Ovary (tissue), 9 donors: ENCODE data around the gene SMCHD1. TPM values are rescaled to one million over a fixed set of nuclear protein-coding genes. Genes with fewer than 3 reads are reported as not detected.

Source experiments
- DNase-seq, 5 donors: peaks; one replicate each; pipeline ENCODE4 v3.0.0-alpha.2; 2019 to 2020
- H3K27ac ChIP-seq, 2 donors: fragments of 200-600 bp; one replicate each; pipeline versions ENCODE4 v1.5.1 to v1.8.0; 2019 to 2022
- H3K27me3 ChIP-seq: fragments of 200-600 bp; one replicate; pipeline ENCODE4 v1.8.0; 2022
- H3K36me3 ChIP-seq: fragments of 200-600 bp; sonication (generic); one replicate; pipeline ENCODE4 v1.5.1; 2019
- H3K4me1 ChIP-seq: one replicate; pipeline ENCODE4 v1.8.1; 2013; ENCODE audit warnings: mild to moderate bottlenecking, moderate library complexity; ENCODE audit not compliant: insufficient read depth
- H3K4me3 ChIP-seq: fragments of 200-600 bp; sonication (generic); one replicate; pipeline ENCODE4 v1.5.1; 2017
- H3K9me3 ChIP-seq, 2 donors: fragments of 200-600 bp in 1 of 2; sonication (generic) in 1 of 2; one replicate each; pipeline versions ENCODE4 v1.5.1 to v1.8.1; 2013 to 2019; ENCODE audit warnings: mild to moderate bottlenecking in 1 of 2, moderate library complexity in 1 of 2
- EP300 ChIP-seq: sonication (generic); formaldehyde crosslinking; IDR thresholded peaks from one replicate; pipeline ENCODE4 v1.6.1; 2017; ENCODE audit warnings: antibody characterized with exemption
- POLR2A ChIP-seq: fragments of 450-650 bp; IDR thresholded peaks from one replicate; pipeline ENCODE4 v1.6.1; 2017; ENCODE audit warnings: antibody characterized with exemption, mild to moderate bottlenecking, moderate library complexity
- WGBS, 3 donors: extraction: QIAGEN DNeasy Blood & Tissue Kit in 1 of 3; methylation state at CpG; one replicate each; pipeline versions ENCODE4 v1.1.5 to v1.1.7; 2013 to 2017; 5-methylcytosine and 5-hydroxymethylcytosine counted together
- intact Hi-C, 4 donors: fragments of 100-400 bp; cut with DNase I; formaldehyde crosslinking; loops; one replicate each; pipeline versions ENCODE4 v1.11.0 to v1.15.1; 2022 to 2023
- polyA plus RNA-seq, 2 donors: library from polyadenylated mRNA; stranded (reverse); fragments of 200-250 nt in 1 of 2; fragments of 350-450 nt in 1 of 2; fragmentation: Illumina TruSeq in 1 of 2; extraction: RNeasy Lipid Tissue Mini Kit (QIAGEN cat#74804) in 1 of 2; gene quantifications; one replicate each; pipeline ENCODE4 v1.2.3, GENCODE V29; 2013 to 2014
- total RNA-seq, 7 donors: library from RNA; depleted of rRNA in 2 of 7; stranded (reverse); fragments of >200 nt in 2 of 7; fragmentation: NEBNext Ultra II Directional in 3 of 7; extraction: Animal tissue kit (Norgen Biotek cat#: 25700) in 3 of 7; gene quantifications; one replicate each; pipeline versions ENCODE4 v1.1.0 to v1.2.4, GENCODE V29; 2016 to 2023
- TF ChIP-seq, protein P1 (sequence below), 3 donors: fragments of 450-650 bp in 2 of 3; fragments of 200-600 bp in 1 of 3; IDR thresholded peaks; one replicate each; pipeline versions ENCODE4 v1.5.1 to v1.8.0; 2016 to 2022; ENCODE audit warnings: antibody characterized with exemption in 3 of 3, mild to moderate bottlenecking in 1 of 3
- donor health status: DM: no; HTN: no; CAD: no; lungs with moderate emphysema.
- donor health status: DM: no; HTN: no; CAD: no.
- donor health status: Bipolar disorder and iron deficiency.
- donor health status: DM: yes; HTN: yes; CAD: no.
- donor health status: DM: no; HTN: no; CAD: no.
- donor health status: DM: yes; HTN: yes; CAD: no.

Gene SMCHD1
- total and polyA plus RNA-seq, 9 donors, result 15.6 to 82.7 (median 50.9) TPM

DNA sequence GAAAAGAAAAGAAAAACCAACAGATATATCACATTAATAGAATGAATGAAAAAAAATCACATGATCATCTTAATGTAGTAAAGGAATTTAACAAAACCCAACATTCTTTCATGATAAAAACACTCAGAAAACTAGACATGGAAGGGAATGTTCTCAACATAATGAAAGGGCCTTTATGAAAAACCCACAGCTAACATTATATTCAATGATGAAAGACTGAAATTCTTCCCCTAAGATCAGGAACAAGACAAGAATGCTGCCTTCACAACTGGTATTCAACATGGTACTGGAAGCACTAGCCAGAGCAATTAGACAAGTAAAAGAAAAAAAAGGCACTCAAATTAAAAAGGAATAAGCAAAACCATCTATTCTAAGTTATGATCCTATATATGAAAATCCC, 162.8 kb downstream of the SMCHD1 start:
- H3K36me3 ChIP-seq, result no peaks in the 10 kb centered on the region

DNA sequence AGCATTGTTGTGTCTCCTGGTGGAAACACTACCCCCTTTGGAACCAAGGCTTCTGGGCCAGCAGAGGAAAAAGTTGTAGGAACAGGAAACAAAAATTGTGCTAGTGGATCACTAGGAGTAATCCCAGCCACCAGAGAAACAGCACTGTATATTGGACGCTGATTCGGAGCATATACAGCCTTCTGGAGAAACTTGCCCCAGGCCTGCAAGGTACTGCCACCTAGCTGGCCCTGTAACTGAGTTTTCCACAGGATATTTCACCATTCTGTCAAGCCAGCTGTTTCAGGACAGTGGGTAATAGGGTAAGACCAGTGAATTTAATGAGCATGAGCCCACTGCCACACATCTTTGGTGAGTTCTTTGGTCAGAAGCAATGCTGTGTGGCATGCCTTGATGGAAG, 166.2 kb downstream of the SMCHD1 start:
- Histone ChIP-seq H3K9me3 (no peaks in the 10 kb centered on the region), H3K36me3 (no peaks in the 10 kb centered on the region), H3K27ac (no peak overlapping the region), H3K27me3 (no peaks in the 10 kb centered on the region), H3K4me3 (no peak overlapping the region), H3K4me1 (no peaks in the 10 kb centered on the region)
- TF ChIP-seq EP300, result no peak
- TF ChIP-seq, protein P1, sequence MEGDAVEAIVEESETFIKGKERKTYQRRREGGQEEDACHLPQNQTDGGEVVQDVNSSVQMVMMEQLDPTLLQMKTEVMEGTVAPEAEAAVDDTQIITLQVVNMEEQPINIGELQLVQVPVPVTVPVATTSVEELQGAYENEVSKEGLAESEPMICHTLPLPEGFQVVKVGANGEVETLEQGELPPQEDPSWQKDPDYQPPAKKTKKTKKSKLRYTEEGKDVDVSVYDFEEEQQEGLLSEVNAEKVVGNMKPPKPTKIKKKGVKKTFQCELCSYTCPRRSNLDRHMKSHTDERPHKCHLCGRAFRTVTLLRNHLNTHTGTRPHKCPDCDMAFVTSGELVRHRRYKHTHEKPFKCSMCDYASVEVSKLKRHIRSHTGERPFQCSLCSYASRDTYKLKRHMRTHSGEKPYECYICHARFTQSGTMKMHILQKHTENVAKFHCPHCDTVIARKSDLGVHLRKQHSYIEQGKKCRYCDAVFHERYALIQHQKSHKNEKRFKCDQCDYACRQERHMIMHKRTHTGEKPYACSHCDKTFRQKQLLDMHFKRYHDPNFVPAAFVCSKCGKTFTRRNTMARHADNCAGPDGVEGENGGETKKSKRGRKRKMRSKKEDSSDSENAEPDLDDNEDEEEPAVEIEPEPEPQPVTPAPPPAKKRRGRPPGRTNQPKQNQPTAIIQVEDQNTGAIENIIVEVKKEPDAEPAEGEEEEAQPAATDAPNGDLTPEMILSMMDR (IDR thresholded peaks at IDR 0.05), result no peak
- TF ChIP-seq POLR2A, result no peak
- no peak for DNase-seq
- 93 to 100% (median 96%) methylated on average over 2 of the region's 2 CpGs for WGBS, 3 donors
- intact Hi-C loops, result no loop called here

More for the DNA sequence above, 162.8 kb downstream of the SMCHD1 start:
- TF ChIP-seq EP300 (no peak), POLR2A (no peak)
- TF ChIP-seq, protein P1 (IDR thresholded peaks at IDR 0.05), result no peak
- Histone ChIP-seq H3K9me3 (peaks cover 0 to 2% of the 10 kb centered on the region in 2 donors), H3K4me1 (no peaks in the 10 kb centered on the region), H3K27me3 (no peaks in the 10 kb centered on the region), H3K4me3 (no peak overlapping the region), H3K27ac (no peak overlapping the region)
- intact Hi-C loops, result no loop called here
- no peak for DNase-seq

DNA sequence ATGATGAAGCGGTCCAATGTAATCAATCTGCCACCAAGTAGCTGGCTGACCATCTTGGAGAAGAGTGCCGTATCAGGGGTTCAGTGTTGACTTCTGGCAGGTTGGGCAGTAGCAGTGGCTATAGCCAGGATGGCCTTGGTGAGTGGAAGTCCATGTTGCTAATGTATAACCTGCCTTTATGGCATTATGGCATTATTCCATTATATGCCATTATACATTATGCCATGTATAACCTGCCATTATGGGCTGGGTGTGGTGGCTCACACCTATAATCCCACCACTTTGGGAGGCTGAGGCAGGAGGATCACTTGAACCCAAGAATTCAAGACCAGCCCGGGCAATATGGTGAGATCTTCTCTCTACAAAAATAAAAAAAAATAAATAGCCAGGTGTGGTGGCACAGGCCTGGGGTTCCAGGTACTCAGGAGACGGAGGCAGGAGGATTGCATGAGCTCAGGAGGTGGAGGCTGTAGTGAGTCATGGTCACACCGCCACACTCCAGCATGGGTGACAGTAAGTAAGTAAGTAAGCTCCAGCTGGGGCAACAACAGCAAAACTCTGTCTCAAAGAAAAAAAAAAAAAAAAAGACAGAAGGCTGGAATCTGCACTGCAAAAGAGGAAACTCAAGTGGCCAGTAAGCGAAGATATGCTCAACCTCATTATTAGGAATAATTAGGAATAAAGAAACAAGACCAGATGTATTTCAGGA, 166.8 kb downstream of the SMCHD1 start:
- H3K4me3 ChIP-seq, result no peak overlapping the region
- H3K4me1 ChIP-seq, result no peaks in the 10 kb centered on the region
- H3K9me3 ChIP-seq, result no peaks in the 10 kb centered on the region
- no peak overlapping the region for H3K27ac ChIP-seq
- intact Hi-C loops, result no loop called here
- no peaks in the 10 kb centered on the region for H3K36me3 ChIP-seq
- no peaks in the 10 kb centered on the region for H3K27me3 ChIP-seq
- WGBS, 3 donors, result 82 to 95% (median 92%) methylated on average over 6 of the region's 6 CpGs
- TF ChIP-seq POLR2A (no peak), EP300 (no peak)
- TF ChIP-seq, protein P1 (IDR thresholded peaks at IDR 0.05), result no peak
- no peak for DNase-seq

DNA sequence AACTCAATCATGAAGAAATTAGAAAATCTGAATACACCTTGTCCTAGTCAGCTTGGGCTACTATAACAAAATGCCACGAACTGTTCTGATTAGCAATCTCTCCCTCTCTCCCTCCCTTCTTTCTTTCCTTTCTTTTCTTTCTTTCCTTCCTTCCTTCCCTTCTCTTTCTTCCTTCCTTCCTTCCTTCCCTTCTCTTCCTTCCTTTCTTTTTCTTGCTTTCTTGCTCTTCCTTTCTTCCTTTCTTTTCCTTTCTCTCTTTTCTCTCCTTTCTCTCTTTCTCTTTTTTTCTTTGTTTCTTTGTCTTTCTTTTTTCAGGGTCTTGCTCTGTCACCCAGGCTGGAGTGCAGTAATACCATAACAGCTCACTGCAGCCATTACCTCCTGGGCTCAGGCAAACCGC, 167.7 kb downstream of the SMCHD1 start:
- intact Hi-C loops, result no loop called here
- Histone ChIP-seq H3K27ac (no peak overlapping the region), H3K27me3 (no peaks in the 10 kb centered on the region), H3K4me3 (no peak overlapping the region), H3K9me3 (no peaks in the 10 kb centered on the region), H3K4me1 (no peaks in the 10 kb centered on the region), H3K36me3 (no peaks in the 10 kb centered on the region)
- TF ChIP-seq EP300 (no peak), POLR2A (no peak)
- TF ChIP-seq, protein P1 (IDR thresholded peaks at IDR 0.05), result no peak
- DNase-seq, result no peak
- whole genome bisulfite sequencing, 3 donors, result 0 to 77% (median 77%) methylated on average over 2 of the region's 2 CpGs
